Liver (tissue), 9 donors: ENCODE measurements around the gene ZBTB8B. TPM values are rescaled to one million over a fixed set of nuclear protein-coding genes. Genes with fewer than 3 reads are reported as not detected.
A peak's percentile ranks its signal among the peaks of the same experiment; 100 is the strongest.

Experiments
- DNase-seq: peaks from one replicate; pipeline ENCODE4 v3.0.0-alpha.2; 2017; ENCODE audit warnings: low spot score
- H3K27ac ChIP-seq, 2 donors: one replicate each; pipeline ENCODE4 v1.7.0; 2013; ENCODE audit warnings: inconsistent platforms in 2 of 2, low read length in 2 of 2, control low read depth in 1 of 2, low read depth in 1 of 2, mild to moderate bottlenecking in 1 of 2
- H3K27me3 ChIP-seq, 4 donors: one replicate each; pipeline versions ENCODE4 v1.6.1 to v1.7.0; 2013; ENCODE audit warnings: low read length in 3 of 4, inconsistent platforms in 1 of 4, mild to moderate bottlenecking in 1 of 4, moderate library complexity in 1 of 4; ENCODE audit not compliant: control insufficient read depth in 4 of 4, insufficient read depth in 4 of 4
- H3K36me3 ChIP-seq, 4 donors: one replicate each; pipeline versions ENCODE4 v1.6.1 to v1.7.0; 2013; ENCODE audit warnings: low read length in 3 of 4, mild to moderate bottlenecking in 3 of 4, low read depth in 1 of 4, moderate library complexity in 1 of 4; ENCODE audit not compliant: control insufficient read depth in 4 of 4, insufficient read depth in 3 of 4
- H3K4me1 ChIP-seq, 4 donors: one replicate each; pipeline versions ENCODE4 v1.6.1 to v1.7.0; 2013; ENCODE audit warnings: low read length in 3 of 4, mild to moderate bottlenecking in 3 of 4, moderate library complexity in 1 of 4; ENCODE audit not compliant: control insufficient read depth in 4 of 4, insufficient read depth in 4 of 4
- H3K4me3 ChIP-seq, 3 donors: one replicate each; pipeline versions ENCODE4 v1.6.1 to v1.7.0; 2013; ENCODE audit warnings: low read length in 3 of 3, control low read depth in 1 of 3, low read depth in 1 of 3, mild to moderate bottlenecking in 1 of 3
- H3K9ac ChIP-seq, 2 donors: one replicate each; pipeline ENCODE4 v1.7.0; 2013; ENCODE audit warnings: low read length in 2 of 2, mild to moderate bottlenecking in 2 of 2, moderate library complexity in 2 of 2, control low read depth in 1 of 2, low read depth in 1 of 2
- H3K9me3 ChIP-seq, 4 donors: one replicate each; pipeline versions ENCODE4 v1.6.1 to v1.7.0; 2013; ENCODE audit warnings: low read length in 3 of 4; ENCODE audit not compliant: control insufficient read depth in 4 of 4
- EGR1 ChIP-seq, 2 donors: IDR thresholded peaks; 2 replicates each; pipeline ENCODE4 v1.6.1; 2016 to 2018; ENCODE audit warnings: antibody characterized with exemption in 2 of 2, low read depth in 2 of 2
- FOXA1 ChIP-seq: IDR thresholded peaks from 2 replicates; pipeline ENCODE4 v1.6.1; 2016; ENCODE audit warnings: antibody characterized with exemption
- FOXA2 ChIP-seq: IDR thresholded peaks from 2 replicates; pipeline ENCODE4 v1.6.1; 2016; ENCODE audit warnings: antibody characterized with exemption
- GABPA ChIP-seq, 2 donors: IDR thresholded peaks in 1 of 2; conservative IDR thresholded peaks in 1 of 2; 2 replicates each; pipeline ENCODE4 v1.6.1; 2016; ENCODE audit warnings: antibody characterized with exemption in 2 of 2, mild to moderate bottlenecking in 1 of 2, moderate library complexity in 1 of 2
- HNF4A ChIP-seq, 2 donors: conservative IDR thresholded peaks; 2 replicates each; pipeline ENCODE4 v1.6.1; 2016; ENCODE audit warnings: antibody characterized with exemption in 2 of 2, mild to moderate bottlenecking in 2 of 2
- HNF4G ChIP-seq: IDR thresholded peaks from 2 replicates; pipeline ENCODE4 v1.6.1; 2016; ENCODE audit warnings: antibody characterized with exemption
- JUND ChIP-seq, 2 donors: IDR thresholded peaks; 2 replicates each; pipeline ENCODE4 v1.6.1; 2016; ENCODE audit warnings: antibody characterized with exemption in 2 of 2
- NR2F2 ChIP-seq: IDR thresholded peaks from 2 replicates; pipeline ENCODE4 v1.6.1; 2016; ENCODE audit warnings: antibody characterized with exemption
- RAD21 ChIP-seq, 2 donors: IDR thresholded peaks; 2 replicates each; pipeline ENCODE4 v1.6.1; 2016; ENCODE audit warnings: antibody characterized with exemption in 2 of 2, mild to moderate bottlenecking in 2 of 2
- RXRA ChIP-seq, 2 donors: IDR thresholded peaks; 2 replicates each; pipeline ENCODE4 v1.6.1; 2017 to 2018; ENCODE audit warnings: antibody characterized with exemption in 2 of 2, mild to moderate bottlenecking in 1 of 2
- SP1 ChIP-seq: IDR thresholded peaks from 2 replicates; pipeline ENCODE4 v1.6.1; 2018; ENCODE audit warnings: antibody characterized with exemption, mild to moderate bottlenecking
- TAF1 ChIP-seq: conservative IDR thresholded peaks from 2 replicates; pipeline ENCODE4 v1.6.1; 2016; ENCODE audit warnings: antibody characterized with exemption, mild to moderate bottlenecking
- YY1 ChIP-seq: IDR thresholded peaks from 2 replicates; pipeline ENCODE4 v1.6.1; 2016; ENCODE audit warnings: antibody characterized with exemption, mild to moderate bottlenecking
- WGBS: extraction: QIAGEN DNeasy Blood & Tissue Kit; methylation state at CpG from one replicate; pipeline ENCODE4 v1.1.7; 2013; 5-methylcytosine and 5-hydroxymethylcytosine counted together
- polyA plus RNA-seq, 2 donors: library from polyadenylated mRNA; stranded (reverse) in 1 of 2; unstranded in 1 of 2; fragments of 200-250 nt in 1 of 2; fragments of >200 nt in 1 of 2; fragmentation: Nextera tagmentation in 1 of 2; extraction: Ambion mirVana in 1 of 2; gene quantifications; one replicate each; pipeline versions ENCODE4 v1.2.1 to v1.2.3, GENCODE V29; 2013 to 2015
- total RNA-seq, 2 donors: library from RNA; depleted of rRNA; stranded (reverse); fragments of >200 nt; gene quantifications; one replicate each; pipeline ENCODE4 v1.2.3, GENCODE V29; 2014
- TF ChIP-seq, protein P1 (sequence below): fragments of 150-350 bp; IDR thresholded peaks from 2 replicates; pipeline ENCODE4 v1.5.1; 2017; ENCODE audit warnings: improper control_type of control experiment, low read depth, low read length; ENCODE audit not compliant: missing input control
- TF ChIP-seq, protein P2 (sequence below): IDR thresholded peaks from 2 replicates; pipeline ENCODE4 v1.6.1; 2016; ENCODE audit warnings: antibody characterized with exemption
- TF ChIP-seq, protein P3 (sequence below): IDR thresholded peaks from 2 replicates; pipeline ENCODE4 v1.6.1; 2016; ENCODE audit warnings: antibody characterized with exemption
- TF ChIP-seq, protein P4 (sequence below): IDR thresholded peaks from 2 replicates; pipeline ENCODE4 v1.6.1; 2016; ENCODE audit warnings: antibody characterized with exemption
- donor health status: healthy.
- donor health status: healthy.
- donor health status: healthy.
- donor health status: healthy.
- donor health status: healthy.

Gene ZBTB8B
- total and polyA plus RNA-seq, 4 donors: 0.01 to 0.05 TPM; not detected in 2

DNA sequence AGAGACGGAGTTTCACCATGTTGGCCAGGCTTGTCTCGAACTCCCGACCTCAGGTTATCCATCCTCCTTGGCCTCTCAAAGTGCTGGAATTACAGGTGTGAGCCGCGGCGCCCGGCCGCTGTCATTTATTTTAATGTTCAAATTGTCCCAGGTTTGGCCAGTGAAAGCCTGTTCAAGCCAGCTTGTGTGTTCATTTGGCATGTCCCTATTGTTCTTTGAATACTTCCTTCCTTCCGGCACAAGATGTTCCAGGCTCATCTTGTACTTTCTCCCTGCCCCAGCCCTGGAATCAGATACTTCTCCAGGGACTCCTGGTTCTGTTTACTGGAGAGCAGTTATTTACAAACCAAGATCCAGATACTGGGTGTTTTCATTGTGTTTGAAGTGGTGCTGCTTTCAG is 37.0 kb downstream of the ZBTB8B start:
- Histone ChIP-seq H3K27me3 (no peaks in the 10 kb centered on the region), H3K9ac (no peak overlapping the region), H3K27ac (no peak overlapping the region), H3K4me1 (peaks cover 0 to 3% (median 1%) of the 10 kb centered on the region in 4 donors), H3K9me3 (no peaks in the 10 kb centered on the region), H3K36me3 (no peaks in the 10 kb centered on the region), H3K4me3 (no peak overlapping the region)
- 85% methylated on average over 9 of the region's 9 CpGs for WGBS
- no peak for DNase-seq
- TF ChIP-seq NR2F2 (peak; percentile 71), RAD21 (IDR thresholded peaks at IDR 0.05) (no peak), SP1 (peak; percentile 80), FOXA1 (no peak), EGR1 (IDR thresholded peaks at IDR 0.05; ENCODE audit: low read depth in 2 of 2) (no peak)

DNA sequence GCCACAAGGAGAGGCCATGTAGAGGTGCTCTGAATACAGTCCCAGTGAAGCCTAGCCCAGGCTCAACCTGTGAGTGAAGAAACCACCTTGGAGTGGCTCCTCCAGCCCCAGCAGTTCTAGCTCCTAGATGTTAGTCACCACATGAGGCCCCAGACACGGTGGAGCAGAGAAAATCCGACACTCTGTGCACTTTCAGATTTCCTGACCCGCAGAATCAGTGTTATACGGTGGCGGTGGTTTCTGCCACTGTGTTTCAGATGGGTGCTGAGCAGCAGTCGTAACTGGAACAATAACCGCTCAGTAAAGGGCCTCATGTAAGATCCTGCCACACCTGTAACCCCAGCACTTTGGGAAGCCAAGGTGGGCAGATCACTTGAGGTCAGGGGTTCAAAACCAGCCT is 38.3 kb downstream of the ZBTB8B start:
- DNase-seq: no peak
- TF ChIP-seq, protein P1, sequence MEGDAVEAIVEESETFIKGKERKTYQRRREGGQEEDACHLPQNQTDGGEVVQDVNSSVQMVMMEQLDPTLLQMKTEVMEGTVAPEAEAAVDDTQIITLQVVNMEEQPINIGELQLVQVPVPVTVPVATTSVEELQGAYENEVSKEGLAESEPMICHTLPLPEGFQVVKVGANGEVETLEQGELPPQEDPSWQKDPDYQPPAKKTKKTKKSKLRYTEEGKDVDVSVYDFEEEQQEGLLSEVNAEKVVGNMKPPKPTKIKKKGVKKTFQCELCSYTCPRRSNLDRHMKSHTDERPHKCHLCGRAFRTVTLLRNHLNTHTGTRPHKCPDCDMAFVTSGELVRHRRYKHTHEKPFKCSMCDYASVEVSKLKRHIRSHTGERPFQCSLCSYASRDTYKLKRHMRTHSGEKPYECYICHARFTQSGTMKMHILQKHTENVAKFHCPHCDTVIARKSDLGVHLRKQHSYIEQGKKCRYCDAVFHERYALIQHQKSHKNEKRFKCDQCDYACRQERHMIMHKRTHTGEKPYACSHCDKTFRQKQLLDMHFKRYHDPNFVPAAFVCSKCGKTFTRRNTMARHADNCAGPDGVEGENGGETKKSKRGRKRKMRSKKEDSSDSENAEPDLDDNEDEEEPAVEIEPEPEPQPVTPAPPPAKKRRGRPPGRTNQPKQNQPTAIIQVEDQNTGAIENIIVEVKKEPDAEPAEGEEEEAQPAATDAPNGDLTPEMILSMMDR: no peak
- TF ChIP-seq EGR1 (IDR thresholded peaks at IDR 0.05; ENCODE audit: low read depth in 2 of 2) (no peak), RAD21 (IDR thresholded peaks at IDR 0.05) (no peak), SP1 (no peak), FOXA2 (no peak), RXRA (IDR thresholded peaks at IDR 0.05) (no peak), YY1 (no peak), NR2F2 (no peak), JUND (IDR thresholded peaks at IDR 0.05) (no peak), GABPA (IDR thresholded peaks at IDR 0.05 in 1 of 2, conservative IDR thresholded peaks at IDR 0.05 in 1 of 2) (no peak), TAF1 (no peak)
- TF ChIP-seq, protein P2, sequence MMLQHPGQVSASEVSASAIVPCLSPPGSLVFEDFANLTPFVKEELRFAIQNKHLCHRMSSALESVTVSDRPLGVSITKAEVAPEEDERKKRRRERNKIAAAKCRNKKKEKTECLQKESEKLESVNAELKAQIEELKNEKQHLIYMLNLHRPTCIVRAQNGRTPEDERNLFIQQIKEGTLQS: no peak
- TF ChIP-seq, protein P3, sequence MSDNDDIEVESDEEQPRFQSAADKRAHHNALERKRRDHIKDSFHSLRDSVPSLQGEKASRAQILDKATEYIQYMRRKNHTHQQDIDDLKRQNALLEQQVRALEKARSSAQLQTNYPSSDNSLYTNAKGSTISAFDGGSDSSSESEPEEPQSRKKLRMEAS: no peak
- Histone ChIP-seq H3K9ac (no peak overlapping the region), H3K9me3 (no peaks in the 10 kb centered on the region), H3K27me3 (no peaks in the 10 kb centered on the region), H3K4me1 (peaks cover 0 to 3% (median 1%) of the 10 kb centered on the region in 4 donors), H3K27ac (no peak overlapping the region), H3K4me3 (no peak overlapping the region), H3K36me3 (no peaks in the 10 kb centered on the region)
- WGBS: 94% methylated on average over 7 of the region's 7 CpGs

DNA sequence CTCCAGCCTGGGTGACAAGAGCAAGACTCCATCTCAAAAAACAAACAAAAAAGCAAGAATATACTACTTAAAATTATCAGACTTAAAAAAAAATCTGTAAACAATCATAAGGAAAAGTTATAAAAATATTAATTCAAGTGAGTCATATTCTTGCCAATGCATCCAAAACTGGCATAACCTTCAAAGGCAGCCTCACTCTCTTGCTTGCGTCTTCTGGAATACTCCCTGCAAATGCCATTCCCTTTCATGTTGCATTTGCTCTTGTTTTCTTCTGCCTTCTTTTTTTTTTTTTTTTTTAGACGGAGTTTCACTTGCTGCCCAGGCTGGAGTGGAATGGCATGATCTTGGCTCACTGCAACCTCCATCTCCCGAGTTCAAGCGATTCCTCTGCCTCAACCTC is 42.1 kb downstream of the ZBTB8B start:
- WGBS: 88% methylated on average over 4 of the region's 4 CpGs
- Histone ChIP-seq H3K9me3 (no peaks in the 10 kb centered on the region), H3K36me3 (no peaks in the 10 kb centered on the region), H3K27ac (no peak overlapping the region), H3K9ac (no peak overlapping the region), H3K27me3 (no peaks in the 10 kb centered on the region), H3K4me3 (no peak overlapping the region), H3K4me1 (no peaks in the 10 kb centered on the region)
- no peak for TF ChIP-seq FOXA2
- no peak for TF ChIP-seq JUND (IDR thresholded peaks at IDR 0.05)
- TF ChIP-seq HNF4G: no peak
- no peak for TF ChIP-seq EGR1 (IDR thresholded peaks at IDR 0.05; ENCODE audit: low read depth in 2 of 2)
- TF ChIP-seq RAD21 (IDR thresholded peaks at IDR 0.05): no peak
- TF ChIP-seq, protein P4, sequence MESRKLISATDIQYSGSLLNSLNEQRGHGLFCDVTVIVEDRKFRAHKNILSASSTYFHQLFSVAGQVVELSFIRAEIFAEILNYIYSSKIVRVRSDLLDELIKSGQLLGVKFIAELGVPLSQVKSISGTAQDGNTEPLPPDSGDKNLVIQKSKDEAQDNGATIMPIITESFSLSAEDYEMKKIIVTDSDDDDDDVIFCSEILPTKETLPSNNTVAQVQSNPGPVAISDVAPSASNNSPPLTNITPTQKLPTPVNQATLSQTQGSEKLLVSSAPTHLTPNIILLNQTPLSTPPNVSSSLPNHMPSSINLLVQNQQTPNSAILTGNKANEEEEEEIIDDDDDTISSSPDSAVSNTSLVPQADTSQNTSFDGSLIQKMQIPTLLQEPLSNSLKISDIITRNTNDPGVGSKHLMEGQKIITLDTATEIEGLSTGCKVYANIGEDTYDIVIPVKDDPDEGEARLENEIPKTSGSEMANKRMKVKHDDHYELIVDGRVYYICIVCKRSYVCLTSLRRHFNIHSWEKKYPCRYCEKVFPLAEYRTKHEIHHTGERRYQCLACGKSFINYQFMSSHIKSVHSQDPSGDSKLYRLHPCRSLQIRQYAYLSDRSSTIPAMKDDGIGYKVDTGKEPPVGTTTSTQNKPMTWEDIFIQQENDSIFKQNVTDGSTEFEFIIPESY: no peak
- TF ChIP-seq, protein P1: no peak
- TF ChIP-seq TAF1: no peak
- TF ChIP-seq, protein P3: no peak
- TF ChIP-seq HNF4A (conservative IDR thresholded peaks at IDR 0.05): no peak
- no peak for TF ChIP-seq NR2F2
- TF ChIP-seq GABPA (IDR thresholded peaks at IDR 0.05 in 1 of 2, conservative IDR thresholded peaks at IDR 0.05 in 1 of 2): no peak
- TF ChIP-seq SP1: no peak
- TF ChIP-seq, protein P2: no peak
- TF ChIP-seq RXRA (IDR thresholded peaks at IDR 0.05): no peak
- no peak for TF ChIP-seq YY1
- no peak for TF ChIP-seq FOXA1
- DNase-seq: no peak
